Smooth muscle cell (in vitro differentiated cells): ENCODE measurements around the gene RNU6-1. TPM values are rescaled to one million over a fixed set of nuclear protein-coding genes. Genes with fewer than 3 reads are reported as not detected.

Experiments
- DNase-seq: peaks from one replicate; lab custom pipeline; 2025; ENCODE audit not compliant: unreplicated experiment; lab: John Stamatoyannopoulos, UW
- H2AFZ ChIP-seq: fragments of 200-600 bp; sonication (generic); 2 replicates; pipeline ENCODE4 v1.6.0; 2016; ENCODE audit warnings: antibody characterized with exemption, low read depth, mild to moderate bottlenecking
- H3F3A ChIP-seq: fragments of 200-600 bp; sonication (generic); 2 replicates; pipeline ENCODE4 v1.6.0; 2017; ENCODE audit warnings: antibody characterized with exemption, low read depth
- H3K27ac ChIP-seq: fragments of 200-600 bp; sonication (generic); 2 replicates; pipeline ENCODE4 v1.5.1; 2016; ENCODE audit warnings: low read depth, mild to moderate bottlenecking
- H3K27me3 ChIP-seq: fragments of 200-600 bp; sonication (generic); 2 replicates; pipeline ENCODE4 v1.6.1; 2016; ENCODE audit warnings: low read depth, mild to moderate bottlenecking
- H3K36me3 ChIP-seq: fragments of 200-600 bp; sonication (generic); 2 replicates; pipeline ENCODE4 v1.5.1; 2016; ENCODE audit warnings: low read depth
- H3K4me1 ChIP-seq: fragments of 200-600 bp; sonication (generic); 2 replicates; pipeline ENCODE4 v1.5.1; 2016; ENCODE audit warnings: low read depth
- H3K4me2 ChIP-seq: fragments of 200-600 bp; sonication (generic); 2 replicates; pipeline ENCODE4 v1.6.0; 2016; ENCODE audit warnings: mild to moderate bottlenecking
- H3K4me3 ChIP-seq: fragments of 200-600 bp; sonication (generic); 2 replicates; pipeline ENCODE4 v1.5.1; 2016; ENCODE audit warnings: mild to moderate bottlenecking
- H3K79me2 ChIP-seq: fragments of 200-600 bp; sonication (generic); 2 replicates; pipeline ENCODE4 v1.6.0; 2016; ENCODE audit warnings: low read depth, mild to moderate bottlenecking
- H3K9ac ChIP-seq: fragments of 200-600 bp; sonication (generic); 2 replicates; pipeline ENCODE4 v1.6.0; 2016; ENCODE audit warnings: low read depth
- H3K9me3 ChIP-seq: fragments of 200-600 bp; sonication (generic); replicated peaks from 2 replicates; pipeline ENCODE4 v1.5.1; 2016; ENCODE audit warnings: low read depth
- H4K20me1 ChIP-seq: fragments of 200-600 bp; sonication (generic); 2 replicates; pipeline ENCODE4 v1.6.0; 2016; ENCODE audit warnings: low read depth
- CTCF ChIP-seq: fragments of 200-600 bp; sonication (generic); IDR thresholded peaks from 2 replicates; pipeline ENCODE4 v1.5.1; 2017; ENCODE audit warnings: borderline replicate concordance, mild to moderate bottlenecking, antibody characterized with exemption; ENCODE audit not compliant: insufficient read depth, poor library complexity, severe bottlenecking
- WGBS: methylation state at CpG from one replicate; pipeline ENCODE4 v1.1.7; 2016; ENCODE audit warnings: low lambda C conversion rate; 5-methylcytosine and 5-hydroxymethylcytosine counted together
- polyA plus RNA-seq: library from polyadenylated mRNA; unstranded; fragments of >200 nt; fragmentation: Nextera tagmentation; extraction: Ambion mirVana; gene quantifications from 2 replicates; pipeline ENCODE4 v1.2.1, GENCODE V29; 2016
- total RNA-seq: library from RNA; depleted of rRNA; stranded (reverse); fragments of >200 nt; gene quantifications from 2 replicates; pipeline ENCODE4 v1.2.3, GENCODE V29; 2014

RNU6-1 gene
- total and polyA plus RNA-seq, 2 experiments from 2014 or later = not detected

- H3K36me3 ChIP-seq = no peaks in the 10 kb centered on the region
- H3F3A ChIP-seq = no peaks in the 10 kb centered on the region
- peak overlapping the region; percentile 45 for H3K4me3 ChIP-seq
- peak overlapping the region; percentile 18 for H2AFZ ChIP-seq
- DNase-seq = no peak
- H3K79me2 ChIP-seq = no peaks in the 10 kb centered on the region
- WGBS = 6% methylated on average over 55 of the region's 59 CpGs
- no peaks in the 10 kb centered on the region for H3K9me3 ChIP-seq
- H3K4me1 ChIP-seq = peaks cover 38% of the 10 kb centered on the region
- H3K27ac ChIP-seq = no peak overlapping the region
- H3K9ac ChIP-seq = no peak overlapping the region
- peak overlapping the region; percentile 90 for H3K4me2 ChIP-seq
- H4K20me1 ChIP-seq = no peaks in the 10 kb centered on the region
- H3K27me3 ChIP-seq = peaks cover 73% of the 10 kb centered on the region
- TF ChIP-seq CTCF = no peak
Observed at GRCh38 chr15:67835297-67836133, 4.3 kb downstream of the RNU6-1 start.

DNA sequence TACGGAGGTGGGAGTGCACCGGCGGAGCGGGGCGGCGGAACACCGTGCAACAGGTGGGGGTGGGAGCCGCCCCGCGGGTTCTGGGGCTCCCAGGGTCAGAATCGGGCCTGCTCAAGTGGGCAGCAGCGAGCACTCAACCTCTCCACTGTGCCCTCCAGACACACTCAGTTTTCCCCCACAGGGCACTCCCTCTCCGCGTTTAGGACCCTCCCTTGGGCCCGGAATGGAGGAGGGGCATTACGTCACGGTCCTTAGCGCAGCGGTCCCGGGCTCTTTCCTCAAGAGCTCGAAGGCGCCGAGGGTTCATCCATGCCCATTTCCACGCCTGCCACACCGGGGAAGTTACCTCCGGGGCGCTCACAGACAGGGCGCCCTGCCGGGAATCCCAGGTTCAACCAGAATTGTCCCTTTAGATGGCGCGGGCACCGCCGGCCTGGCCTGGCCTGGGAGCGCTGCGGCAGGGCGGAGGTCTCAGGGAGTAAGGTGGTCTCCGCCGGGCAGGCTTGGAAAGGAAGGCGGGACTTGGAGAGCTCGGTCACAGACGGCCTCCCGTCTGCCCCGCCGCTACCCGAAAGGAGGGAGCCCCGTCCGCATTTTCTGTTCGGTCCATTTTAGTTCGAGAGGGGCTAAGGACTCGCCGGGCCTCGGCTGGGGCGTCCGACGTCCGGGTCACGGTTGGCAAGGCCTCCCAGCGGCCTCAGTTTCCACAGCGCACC, 5.1 kb downstream of the RNU6-1 start:
- Histone ChIP-seq H3K27me3 (peaks cover 81% of the 10 kb centered on the region), H3K4me1 (peaks cover 39% of the 10 kb centered on the region), H2AFZ (no peak overlapping the region), H3K9ac (no peak overlapping the region), H3K36me3 (no peaks in the 10 kb centered on the region), H3K27ac (no peak overlapping the region), H3K4me2 (peak overlapping the region; percentile 90), H4K20me1 (no peaks in the 10 kb centered on the region), H3K9me3 (no peaks in the 10 kb centered on the region), H3F3A (no peaks in the 10 kb centered on the region), H3K79me2 (no peaks in the 10 kb centered on the region), H3K4me3 (peak overlapping the region; percentile 45)
- TF ChIP-seq CTCF = no peak
- no peak for DNase-seq
- 5% methylated on average over 55 of the region's 59 CpGs for WGBS

- no peaks in the 10 kb centered on the region for H3F3A ChIP-seq
- peaks cover 42% of the 10 kb centered on the region for H3K4me1 ChIP-seq
- peak overlapping the region; percentile 45 for H3K4me3 ChIP-seq
- no peaks in the 10 kb centered on the region for H3K36me3 ChIP-seq
- peak overlapping the region; percentile 90 for H3K4me2 ChIP-seq
- 2% methylated on average over 43 of the region's 44 CpGs for WGBS
- no peak overlapping the region for H2AFZ ChIP-seq
- H4K20me1 ChIP-seq = no peaks in the 10 kb centered on the region
- DNase-seq = no peak
- no peaks in the 10 kb centered on the region for H3K9me3 ChIP-seq
- H3K27me3 ChIP-seq = peaks cover 89% of the 10 kb centered on the region
- H3K9ac ChIP-seq = no peak overlapping the region
- peak; percentile 31 for TF ChIP-seq CTCF
- no peak overlapping the region for H3K27ac ChIP-seq
- H3K79me2 ChIP-seq = no peaks in the 10 kb centered on the region
Observed at GRCh38 chr15:67833710-67834511, 5.9 kb downstream of the RNU6-1 start.
